Activated naive CD8-positive, alpha-beta T cell treated with anti-CD3 and anti-CD28 coated beads, Interleukin-2, amount 50 U/mL, for 24 hours (primary cell): Measurements from ENCODE around the gene TUBA4A.
"Not testable (repeated sequence)": the region's sequence is repeated elsewhere in the genome, so short reads cannot be mapped to it uniquely, and the experiment has no call there.

ENCODE experiments used
- ATAC-seq: fragments of 150-1000 bp; cut with Tn5 transposase; one replicate; pipeline ENCODE4 v1.10.0; 2021
- DNase-seq: peaks from one replicate; pipeline ENCODE4 v3.0.0; 2021
- H3K27ac Mint-ChIP-seq: one replicate; pipeline ENCODE4 v1.8.0; 2021; ENCODE audit warnings: mild to moderate bottlenecking, mixed read lengths
- H3K27me3 Mint-ChIP-seq: one replicate; pipeline ENCODE4 v1.8.0; 2021; ENCODE audit warnings: mixed read lengths
- H3K36me3 Mint-ChIP-seq: one replicate; pipeline ENCODE4 v1.8.0; 2021; ENCODE audit warnings: low read depth, mixed read lengths
- H3K4me1 Mint-ChIP-seq: one replicate; pipeline ENCODE4 v1.8.0; 2021; ENCODE audit warnings: mixed read lengths
- H3K4me3 Mint-ChIP-seq: one replicate; pipeline ENCODE4 v1.8.0; 2021; ENCODE audit warnings: mild to moderate bottlenecking, moderate library complexity, mixed read lengths
- H3K9me3 Mint-ChIP-seq: one replicate; pipeline ENCODE4 v1.8.0; 2021; ENCODE audit warnings: mixed read lengths

Gene TUBA4A

GRCh38 chr2:219290381-219291171 is 36.9 kb upstream of the TUBA4A start:
- Mint-ChIP-seq H3K27me3 (peaks cover 1% of the 10 kb centered on the region), H3K4me1 (peaks cover 13% of the 10 kb centered on the region), H3K27ac (no peak overlapping the region), H3K9me3 (no peaks in the 10 kb centered on the region), H3K36me3 (no peaks in the 10 kb centered on the region), H3K4me3 (no peak overlapping the region)
- DNase-seq: no peak
- no peak for ATAC-seq

GRCh38 chr2:219289537-219290361 is 36.0 kb upstream of the TUBA4A start:
- Mint-ChIP-seq H3K9me3 (no peaks in the 10 kb centered on the region), H3K27ac (no peak overlapping the region), H3K27me3 (no peaks in the 10 kb centered on the region), H3K4me3 (no peak overlapping the region), H3K4me1 (peaks cover 6% of the 10 kb centered on the region), H3K36me3 (no peaks in the 10 kb centered on the region)
- ATAC-seq (no peak), DNase-seq (no peak)

GRCh38 chr2:219289195-219289536 is 35.4 kb upstream of the TUBA4A start:
- ATAC-seq (no peak), DNase-seq (no peak)
- no peak overlapping the region for H3K4me3 Mint-ChIP-seq
- H3K36me3 Mint-ChIP-seq: no peaks in the 10 kb centered on the region
- H3K27me3 Mint-ChIP-seq: no peaks in the 10 kb centered on the region
- peaks cover 4% of the 10 kb centered on the region for H3K4me1 Mint-ChIP-seq
- H3K27ac Mint-ChIP-seq: no peak overlapping the region
- H3K9me3 Mint-ChIP-seq: no peaks in the 10 kb centered on the region

DNA sequence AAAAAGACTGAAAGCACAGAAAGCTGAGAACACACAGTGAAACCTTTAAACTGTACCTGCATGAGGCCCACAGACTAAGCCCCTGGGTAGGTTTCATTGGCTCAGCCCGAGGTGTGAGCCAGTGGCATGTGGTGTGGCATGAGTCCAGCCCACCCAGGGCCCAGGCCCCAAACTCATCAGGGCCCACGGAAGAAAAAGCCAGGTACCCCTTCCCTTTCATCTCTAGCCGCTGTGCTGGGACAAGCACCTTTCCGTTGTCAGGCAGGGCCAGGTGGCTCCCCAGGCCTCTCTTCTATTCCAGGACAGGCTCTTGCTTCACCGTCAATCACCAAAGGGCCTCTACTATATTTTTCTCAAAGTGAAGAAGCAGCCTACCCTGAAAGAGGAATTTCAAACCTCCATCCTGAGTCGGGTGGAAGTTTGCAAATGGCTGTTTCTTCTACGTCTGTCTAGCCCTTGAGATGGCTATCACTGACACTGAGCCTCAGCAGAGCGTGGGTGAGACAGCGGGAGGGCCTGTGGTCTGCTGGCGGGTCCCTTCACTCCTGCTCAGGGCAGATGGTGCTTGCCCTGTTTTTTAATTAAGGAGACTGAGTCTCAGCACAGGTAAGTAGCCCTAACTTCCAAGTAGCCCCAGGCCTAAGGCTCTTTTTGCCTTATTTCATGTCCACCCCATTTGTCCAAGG is 34.0 kb upstream of the TUBA4A start:
- DNase-seq (no peak), ATAC-seq (no peak)
- H3K27me3 Mint-ChIP-seq: no peaks in the 10 kb centered on the region
- no peaks in the 10 kb centered on the region for H3K9me3 Mint-ChIP-seq
- no peak overlapping the region for H3K27ac Mint-ChIP-seq
- peaks cover 6% of the 10 kb centered on the region for H3K4me1 Mint-ChIP-seq
- H3K4me3 Mint-ChIP-seq: no peak overlapping the region
- H3K36me3 Mint-ChIP-seq: peaks cover 3% of the 10 kb centered on the region

- not testable (repeated sequence) for H3K27me3 Mint-ChIP-seq, H3K4me1 Mint-ChIP-seq, H3K27ac Mint-ChIP-seq, H3K4me3 Mint-ChIP-seq, DNase-seq, ATAC-seq, H3K9me3 Mint-ChIP-seq, H3K36me3 Mint-ChIP-seq
Observed at GRCh38 chr2:219287116-219287440, 33.4 kb upstream of the TUBA4A start.

- Mint-ChIP-seq H3K4me3 (no peak overlapping the region), H3K27me3 (no peaks in the 10 kb centered on the region), H3K4me1 (peaks cover 7% of the 10 kb centered on the region), H3K27ac (peak overlapping the region; percentile 49), H3K9me3 (no peaks in the 10 kb centered on the region), H3K36me3 (peaks cover 11% of the 10 kb centered on the region)
- no peak for ATAC-seq
- no peak for DNase-seq
Observed at GRCh38 chr2:219286436-219287115, 32.9 kb upstream of the TUBA4A start.

- H3K9me3 Mint-ChIP-seq: no peaks in the 10 kb centered on the region
- no peak for ATAC-seq
- H3K4me1 Mint-ChIP-seq: peaks cover 14% of the 10 kb centered on the region
- H3K27ac Mint-ChIP-seq: no peak overlapping the region
- H3K27me3 Mint-ChIP-seq: no peaks in the 10 kb centered on the region
- H3K36me3 Mint-ChIP-seq: peaks cover 12% of the 10 kb centered on the region
- DNase-seq: no peak
- H3K4me3 Mint-ChIP-seq: no peak overlapping the region
Observed at GRCh38 chr2:219285894-219286425, 32.2 kb upstream of the TUBA4A start.

DNA sequence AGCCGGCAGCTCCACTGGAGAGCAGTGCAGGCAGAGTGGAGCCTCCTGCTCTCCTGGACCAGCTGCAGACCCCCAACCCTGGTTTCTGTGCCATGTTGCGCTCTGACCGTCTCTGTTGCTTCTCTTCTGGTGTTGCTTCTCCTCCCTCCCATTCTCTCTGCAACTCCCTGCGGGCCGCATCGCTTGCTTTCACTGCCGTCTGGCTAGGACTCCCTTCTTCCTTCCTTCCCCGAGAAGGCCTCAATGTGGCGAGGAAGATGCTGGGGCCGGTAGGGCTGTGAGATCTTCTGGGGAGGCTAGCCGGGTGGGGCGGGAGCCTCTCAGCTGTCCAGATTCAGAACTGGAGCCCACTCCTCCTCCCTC is 31.6 kb upstream of the TUBA4A start:
- H3K9me3 Mint-ChIP-seq: no peaks in the 10 kb centered on the region
- H3K36me3 Mint-ChIP-seq: peaks cover 12% of the 10 kb centered on the region
- no peaks in the 10 kb centered on the region for H3K27me3 Mint-ChIP-seq
- H3K27ac Mint-ChIP-seq: no peak overlapping the region
- peaks cover 20% of the 10 kb centered on the region for H3K4me1 Mint-ChIP-seq
- DNase-seq: no peak
- no peak for ATAC-seq
- H3K4me3 Mint-ChIP-seq: no peak overlapping the region

DNA sequence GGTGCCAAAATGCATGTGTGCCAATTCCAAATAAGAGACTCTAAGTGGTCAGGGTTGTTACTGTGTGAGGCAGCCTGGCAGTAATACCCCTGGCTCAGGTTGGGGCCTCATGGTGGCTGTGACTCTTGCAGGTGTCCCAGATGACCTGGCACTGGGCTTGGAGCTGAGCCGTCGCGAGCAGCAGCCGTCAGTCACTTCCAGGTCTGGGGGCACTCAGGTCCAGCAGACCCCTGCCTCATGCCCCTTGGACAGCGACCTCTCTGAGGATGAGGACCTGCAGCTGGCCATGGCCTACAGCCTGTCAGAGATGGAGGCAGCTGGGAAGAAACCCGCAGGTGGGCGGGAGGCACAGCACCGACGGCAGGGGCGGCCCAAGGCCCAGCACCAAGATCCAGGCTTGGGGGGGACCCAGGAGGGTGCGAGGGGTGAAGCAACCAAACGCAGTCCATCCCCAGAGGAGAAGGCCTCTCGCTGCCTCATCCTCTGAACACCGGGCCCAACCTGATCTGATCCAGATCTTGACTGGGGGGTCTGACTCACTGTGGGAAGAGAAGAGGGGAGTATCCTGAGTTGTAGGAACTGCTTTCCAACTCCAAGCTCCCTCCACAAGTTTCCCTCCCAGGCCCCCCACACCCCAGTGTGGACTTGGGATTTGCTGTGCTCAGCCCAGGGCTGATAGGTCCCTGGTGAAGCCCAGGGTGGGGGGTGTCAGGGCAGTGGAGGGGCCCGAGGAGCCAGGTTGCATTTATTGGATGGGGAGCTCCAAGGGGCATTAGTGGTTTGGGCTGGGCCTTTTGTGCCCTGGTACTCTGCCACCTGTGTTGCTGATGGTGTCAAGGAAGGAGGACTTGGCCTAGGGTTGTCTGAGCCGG is 31.0 kb upstream of the TUBA4A start:
- Mint-ChIP-seq H3K27ac (no peak overlapping the region), H3K27me3 (no peaks in the 10 kb centered on the region)

GRCh38 chr2:219282943-219283581 is 29.3 kb upstream of the TUBA4A start:
- Mint-ChIP-seq H3K27me3 (no peaks in the 10 kb centered on the region), H3K4me1 (peaks cover 37% of the 10 kb centered on the region), H3K4me3 (no peak overlapping the region), H3K9me3 (no peaks in the 10 kb centered on the region), H3K36me3 (peaks cover 12% of the 10 kb centered on the region), H3K27ac (no peak overlapping the region)
- ATAC-seq (no peak), DNase-seq (no peak)

More for the DNA sequence above, 31.0 kb upstream of the TUBA4A start:
- Mint-ChIP-seq H3K9me3 (no peaks in the 10 kb centered on the region), H3K36me3 (peaks cover 12% of the 10 kb centered on the region), H3K4me1 (peaks cover 26% of the 10 kb centered on the region), H3K4me3 (no peak overlapping the region)
- ATAC-seq (no peak), DNase-seq (no peak)

- Mint-ChIP-seq H3K9me3 (no peaks in the 10 kb centered on the region), H3K36me3 (peaks cover 12% of the 10 kb centered on the region), H3K4me1 (peaks cover 44% of the 10 kb centered on the region), H3K27ac (no peak overlapping the region), H3K27me3 (no peaks in the 10 kb centered on the region), H3K4me3 (no peak overlapping the region)
- ATAC-seq (no peak), DNase-seq (no peak)
Observed at GRCh38 chr2:219282375-219282774, 28.7 kb upstream of the TUBA4A start.

GRCh38 chr2:219281588-219281987 is 27.9 kb upstream of the TUBA4A start:
- Mint-ChIP-seq H3K4me3 (peak overlapping the region; percentile 90), H3K36me3 (peaks cover 12% of the 10 kb centered on the region)

GRCh38 chr2:219280651-219281050 is 26.9 kb upstream of the TUBA4A start:
- H3K27ac Mint-ChIP-seq: peak overlapping the region; percentile 86
- peaks cover 50% of the 10 kb centered on the region for H3K4me1 Mint-ChIP-seq
- H3K9me3 Mint-ChIP-seq: no peaks in the 10 kb centered on the region
- peaks cover 12% of the 10 kb centered on the region for H3K36me3 Mint-ChIP-seq
- no peaks in the 10 kb centered on the region for H3K27me3 Mint-ChIP-seq
- H3K4me3 Mint-ChIP-seq: peak overlapping the region; percentile 90
- no peak for ATAC-seq
- DNase-seq: peak; percentile 27

More at GRCh38 chr2:219281588-219281987, 27.9 kb upstream of the TUBA4A start:
- ATAC-seq: no peak
- DNase-seq: no peak
- H3K27me3 Mint-ChIP-seq: no peaks in the 10 kb centered on the region
- no peak overlapping the region for H3K27ac Mint-ChIP-seq
- peaks cover 50% of the 10 kb centered on the region for H3K4me1 Mint-ChIP-seq
- H3K9me3 Mint-ChIP-seq: no peaks in the 10 kb centered on the region
